AG10803 (cell line): Measurements from ENCODE around the gene CMBL.
"Not testable (repeated sequence)": the region's sequence is repeated elsewhere in the genome, so short reads cannot be mapped to it uniquely, and the experiment has no call there.

ENCODE experiments used
- DNase-seq: peaks from one replicate; pipeline ENCODE4 v3.0.0; 2010; ENCODE audit warnings: low read depth
- H3K4me3 ChIP-seq: 2 replicates; pipeline ENCODE4 v1.5.1; 2011; ENCODE audit warnings: mild to moderate bottlenecking, low read length, control low read depth
- CTCF ChIP-seq: conservative IDR thresholded peaks from 2 replicates; pipeline ENCODE4 v1.5.1; 2011; ENCODE audit warnings: mild to moderate bottlenecking, low read length, control low read depth, inconsistent platforms

CMBL gene

GRCh38 chr5:10278658-10279279, 28.9 kb downstream of the CMBL start:
- no peak overlapping the region for H3K4me3 ChIP-seq
- TF ChIP-seq CTCF, result no peak
- no peak for DNase-seq

GRCh38 chr5:10277773-10278630, 29.7 kb downstream of the CMBL start:
- no peak overlapping the region for H3K4me3 ChIP-seq
- TF ChIP-seq CTCF, result no peak
- no peak for DNase-seq

- no peak overlapping the region for H3K4me3 ChIP-seq
- DNase-seq, result no peak
- TF ChIP-seq CTCF, result no peak
Measured at GRCh38 chr5:10276691-10277090, 31.0 kb downstream of the CMBL start.

DNA sequence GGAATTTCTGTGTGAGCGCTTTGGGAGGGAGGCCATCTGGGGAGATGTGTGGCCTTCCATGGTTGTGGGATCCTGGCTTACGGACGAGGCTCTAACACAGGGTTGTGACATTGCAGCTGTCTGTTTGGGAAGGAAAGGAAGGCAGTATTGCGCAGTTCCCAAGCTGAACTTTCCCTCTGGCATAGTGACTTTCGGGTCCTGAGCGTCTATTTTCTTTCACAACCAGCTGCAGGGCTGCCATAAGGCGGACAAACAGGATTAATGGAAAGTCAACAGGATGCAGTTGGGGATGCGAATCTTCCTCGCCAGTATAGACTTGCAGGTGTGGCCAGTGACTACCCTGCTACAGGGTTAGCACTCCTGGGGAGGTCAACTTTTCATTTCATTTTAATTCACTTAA, 31.7 kb downstream of the CMBL start:
- TF ChIP-seq CTCF, result no peak
- DNase-seq, result no peak

GRCh38 chr5:10275460-10275859, 32.2 kb downstream of the CMBL start:
- no peak for DNase-seq
- no peak overlapping the region for H3K4me3 ChIP-seq
- no peak for TF ChIP-seq CTCF

More for the DNA sequence above, 31.7 kb downstream of the CMBL start:
- no peak overlapping the region for H3K4me3 ChIP-seq

- not testable (repeated sequence) for DNase-seq, H3K4me3 ChIP-seq
Measured at GRCh38 chr5:10272875-10273209, 34.9 kb downstream of the CMBL start.

DNA sequence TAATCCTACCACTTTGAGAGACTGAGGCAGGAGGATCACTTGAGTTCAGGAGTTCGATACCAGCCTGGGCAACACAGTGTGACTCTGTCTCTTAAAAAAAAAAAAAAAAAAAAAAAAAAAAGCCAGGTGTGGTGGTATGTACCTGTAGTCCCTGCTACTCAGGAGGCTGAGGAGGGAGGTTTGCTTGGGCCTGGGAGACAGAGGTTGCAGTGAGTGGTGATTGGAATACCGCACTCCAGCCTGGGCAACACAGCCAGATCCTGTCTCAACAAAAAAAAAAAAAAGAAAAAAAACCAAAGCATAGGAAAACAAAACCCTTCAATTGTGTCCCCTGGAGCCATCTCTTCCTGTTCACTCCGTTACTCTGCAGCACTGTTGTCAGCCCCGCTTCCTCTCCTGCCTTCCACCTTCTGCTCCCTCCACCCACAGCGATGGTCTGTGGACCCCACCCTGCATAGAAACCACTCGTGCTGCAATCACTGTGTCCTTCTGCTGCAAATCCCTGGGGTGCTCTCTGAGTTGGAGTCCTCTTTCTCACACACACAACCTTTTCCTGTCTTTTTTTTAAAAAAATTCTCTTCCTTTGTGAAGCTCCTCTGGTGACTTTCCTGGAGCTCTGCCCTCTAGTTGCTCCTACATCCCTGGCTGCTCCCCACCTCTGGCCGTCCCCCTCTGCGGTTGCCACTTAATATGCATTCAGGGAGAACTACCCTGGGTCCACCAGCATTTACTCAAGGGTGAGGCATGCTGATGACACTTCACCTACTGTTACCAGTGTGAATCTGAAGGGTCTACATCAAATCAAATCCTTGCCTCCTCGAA, 35.4 kb downstream of the CMBL start:
- TF ChIP-seq CTCF, result no peak
- no peak for DNase-seq
- no peak overlapping the region for H3K4me3 ChIP-seq
